ENCODE measurements around the gene FRMD1.

The FRMD1 gene

DNA sequence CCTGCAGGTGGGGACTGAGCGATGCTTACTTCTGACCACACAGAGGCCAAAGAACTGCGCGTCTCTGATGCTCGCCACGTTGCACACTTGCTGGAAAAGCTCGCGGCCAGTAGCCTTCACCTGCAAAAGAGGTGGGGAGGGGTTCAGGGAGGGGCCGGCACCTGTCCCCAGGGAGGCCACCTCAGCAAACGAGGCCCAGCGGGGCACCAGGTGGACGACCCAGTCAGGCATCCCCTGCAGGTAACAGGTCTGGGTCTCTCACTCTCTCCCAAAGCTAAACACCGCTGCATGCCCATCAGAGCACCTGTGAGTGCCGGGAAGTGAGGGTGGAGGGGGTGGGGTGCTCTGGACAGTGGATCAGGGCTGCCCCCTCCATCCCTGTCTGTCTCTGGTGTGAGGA is 3.8 kb downstream of the FRMD1 start:
- DNase-seq, result no peak

DNA sequence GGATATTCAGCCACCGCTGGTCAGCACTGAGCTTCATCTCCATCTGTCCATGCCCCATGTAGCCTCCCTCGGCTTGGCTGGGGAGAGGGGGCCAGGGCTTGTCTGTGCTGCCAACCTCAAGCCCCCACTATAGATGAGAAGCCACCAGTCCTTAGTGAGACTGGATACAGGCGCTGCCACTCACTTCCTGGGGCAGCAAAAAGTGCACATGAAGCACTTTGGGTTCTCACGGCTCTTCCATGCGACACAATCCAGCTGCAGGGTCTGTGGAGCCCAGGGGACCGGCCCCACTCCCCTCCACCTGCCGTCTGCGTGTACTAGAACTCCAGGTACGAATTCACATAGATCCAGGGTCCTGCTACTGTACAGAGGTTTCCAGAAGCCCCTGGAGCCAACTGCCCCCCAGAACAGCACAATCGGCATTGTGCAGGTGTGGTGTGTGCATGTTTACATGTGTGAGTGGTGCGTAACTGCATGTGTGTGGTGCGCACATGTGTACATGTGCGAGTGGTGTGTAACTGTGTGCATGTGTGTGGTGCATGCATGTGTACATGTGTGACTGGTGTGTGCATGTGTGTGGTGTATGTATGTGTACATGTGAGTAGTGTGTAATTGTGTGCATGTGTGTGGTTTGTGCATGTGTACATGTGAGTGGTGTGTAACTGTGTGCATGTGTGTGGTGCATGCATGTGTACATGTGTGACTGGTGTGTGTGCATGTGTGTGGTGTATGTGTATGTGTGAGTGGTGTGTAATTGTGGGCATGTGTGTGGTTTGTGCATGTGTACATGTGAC is 4.9 kb downstream of the FRMD1 start:
- no peak for DNase-seq

DNA sequence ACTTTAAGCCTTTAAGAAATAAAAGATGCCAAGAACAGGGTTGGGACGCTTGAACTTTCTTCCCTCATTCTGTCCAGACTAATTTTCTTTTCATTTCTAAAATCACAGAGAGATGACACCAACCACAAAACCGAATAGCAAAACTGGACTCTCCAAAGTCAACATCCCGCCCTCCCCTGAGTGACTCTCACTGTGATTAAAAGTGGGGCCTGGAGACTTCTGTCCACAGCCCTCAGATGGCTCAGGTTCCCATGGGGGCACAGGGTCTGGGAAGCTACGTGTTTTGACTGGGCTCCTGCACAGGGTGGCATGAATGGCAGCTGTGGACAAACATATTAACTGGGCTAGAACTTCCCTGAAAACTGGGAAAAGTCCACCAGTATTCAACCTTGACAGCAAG is 6.3 kb downstream of the FRMD1 start:
- DNase-seq, result no peak

DNA sequence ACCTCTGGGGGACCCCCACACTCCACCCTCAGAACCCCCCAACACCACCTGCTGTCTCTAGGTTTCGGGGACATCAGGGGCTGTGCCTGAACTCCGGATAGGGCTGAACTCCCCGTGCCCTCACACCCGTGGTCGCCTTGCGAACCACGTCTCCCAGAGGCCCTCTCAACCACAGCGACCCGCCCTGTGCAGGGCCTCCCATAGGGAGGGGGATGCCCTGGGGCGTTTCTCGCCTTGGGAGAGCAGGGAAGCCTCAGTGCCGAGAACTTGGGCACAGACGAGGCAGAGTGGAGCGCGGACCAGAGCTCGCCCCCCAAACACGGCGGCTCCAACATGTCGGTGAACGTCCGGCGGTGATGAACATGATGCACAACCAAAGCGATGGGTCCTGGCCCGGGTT is 6.8 kb downstream of the FRMD1 start:
- no peak for DNase-seq

DNA sequence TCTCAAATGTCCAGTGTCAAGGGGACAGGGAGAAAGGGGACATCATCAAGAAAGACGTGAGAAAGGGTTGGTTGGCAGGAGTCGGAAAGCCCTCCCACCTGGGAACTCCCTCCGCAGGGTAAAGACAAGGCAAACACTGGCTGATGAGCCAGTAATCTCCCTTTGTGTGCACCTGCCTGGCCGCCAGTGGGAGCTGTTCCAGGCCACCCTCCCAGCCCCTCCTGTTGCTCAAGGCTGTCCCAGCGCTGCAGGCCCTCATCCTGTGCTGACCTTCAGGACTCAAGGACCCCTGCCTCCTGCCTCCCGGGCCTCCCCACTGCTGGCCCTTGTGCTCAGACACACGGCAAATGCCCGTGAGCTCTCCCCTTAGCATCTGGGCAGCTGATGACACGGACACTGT is 7.4 kb downstream of the FRMD1 start:
- no peak for DNase-seq

DNA sequence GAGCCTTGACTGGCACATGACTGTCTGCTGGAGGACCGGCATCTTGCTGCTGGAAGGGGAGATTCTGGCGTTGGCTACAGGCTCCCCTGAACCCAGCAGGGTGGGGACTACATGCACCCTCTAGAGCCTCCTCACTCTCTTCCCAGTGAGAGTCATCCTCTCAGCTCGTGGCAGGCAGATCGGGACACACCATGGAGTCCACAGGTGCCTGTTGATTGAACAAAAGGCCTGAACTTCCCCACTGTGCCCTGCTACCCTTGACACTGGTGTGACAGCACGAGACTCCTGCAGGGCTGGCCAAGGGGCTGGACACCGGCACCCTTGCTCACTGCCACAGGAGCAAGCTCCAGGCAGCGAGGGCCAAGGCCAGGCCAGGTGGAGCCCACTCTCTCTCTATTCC is 8.2 kb downstream of the FRMD1 start:
- no peak for DNase-seq

DNA sequence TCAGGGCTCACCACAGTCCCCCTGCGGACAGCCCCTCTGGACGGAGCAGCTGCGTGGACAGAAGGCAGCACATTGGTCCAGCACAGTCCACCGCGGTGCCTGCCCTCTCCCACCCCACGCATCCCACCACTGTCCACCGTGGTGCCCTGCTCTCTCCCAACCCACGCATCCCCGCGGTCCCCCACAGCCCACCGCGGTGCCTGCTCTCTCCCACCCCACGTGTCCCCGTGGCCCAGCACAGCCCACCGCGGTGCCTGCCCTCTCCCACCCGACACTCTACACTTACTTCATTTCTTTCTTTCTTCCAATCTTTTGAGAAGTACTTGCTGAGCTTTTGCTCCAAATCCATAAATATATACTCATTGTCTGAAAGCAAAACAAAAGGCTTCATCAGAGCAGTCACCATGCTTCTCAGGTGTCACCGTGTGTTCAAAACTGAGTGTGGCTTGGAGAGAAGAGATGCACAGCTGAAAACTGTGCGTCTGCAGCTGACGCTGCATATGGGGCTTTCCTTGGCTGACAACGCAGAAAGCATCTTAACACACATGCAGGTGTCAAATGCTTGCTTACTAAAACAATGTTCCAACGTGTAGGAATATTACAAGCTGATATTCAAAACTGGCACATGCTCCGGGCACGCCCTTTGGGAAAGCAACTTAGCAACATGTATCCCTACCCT is 11.8 kb downstream of the FRMD1 start:
- DNase-seq, result no peak

DNA sequence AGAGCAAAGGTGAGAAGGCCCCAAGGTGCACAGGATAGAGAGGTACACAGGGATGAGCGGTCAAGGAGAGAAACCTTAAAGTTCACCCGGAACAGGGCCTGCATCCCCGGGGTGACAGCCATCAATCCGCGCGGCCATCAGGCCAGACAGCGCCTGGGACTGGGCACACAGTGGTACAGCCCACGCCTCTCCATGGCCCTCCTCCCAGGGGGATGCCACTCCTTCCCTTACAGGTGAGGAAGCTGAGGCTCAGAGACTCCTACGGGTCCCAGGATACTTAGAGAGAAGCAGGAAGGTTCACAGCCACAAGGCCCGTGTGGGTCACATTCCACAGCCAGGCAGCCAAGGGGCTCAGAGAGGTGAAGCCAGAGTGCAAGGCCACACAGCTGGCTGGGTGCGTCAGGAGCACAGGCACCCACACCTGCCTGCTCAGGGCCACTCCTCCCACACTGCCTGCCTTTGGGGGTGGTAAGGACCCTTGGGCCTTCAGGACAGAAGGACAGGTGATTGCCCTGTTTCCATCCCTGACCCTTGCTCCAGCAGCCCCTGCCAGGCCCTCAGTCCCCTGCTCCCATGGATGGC is 14.7 kb downstream of the FRMD1 start:
- no peak for DNase-seq

DNA sequence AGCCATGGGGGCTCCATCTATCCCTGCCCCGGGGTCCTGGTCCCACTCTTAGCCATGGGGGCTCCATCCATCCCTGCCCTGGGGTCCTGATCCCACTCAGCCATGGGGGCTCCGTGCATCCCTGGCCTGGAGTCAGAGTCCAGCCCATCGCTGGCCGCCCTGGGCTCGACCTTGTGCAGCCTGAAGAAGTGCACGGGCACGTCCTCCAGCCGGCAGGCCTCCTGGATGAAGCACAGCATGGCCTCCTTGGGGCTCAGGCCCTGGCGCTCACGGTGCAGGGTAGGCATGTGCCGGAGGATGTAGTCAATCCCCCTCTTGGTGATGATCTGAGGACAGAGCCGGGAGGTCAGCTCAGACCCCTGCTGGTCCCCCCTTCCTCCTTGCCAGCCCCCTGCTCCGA is 15.6 kb downstream of the FRMD1 start:
- no peak for DNase-seq

DNA sequence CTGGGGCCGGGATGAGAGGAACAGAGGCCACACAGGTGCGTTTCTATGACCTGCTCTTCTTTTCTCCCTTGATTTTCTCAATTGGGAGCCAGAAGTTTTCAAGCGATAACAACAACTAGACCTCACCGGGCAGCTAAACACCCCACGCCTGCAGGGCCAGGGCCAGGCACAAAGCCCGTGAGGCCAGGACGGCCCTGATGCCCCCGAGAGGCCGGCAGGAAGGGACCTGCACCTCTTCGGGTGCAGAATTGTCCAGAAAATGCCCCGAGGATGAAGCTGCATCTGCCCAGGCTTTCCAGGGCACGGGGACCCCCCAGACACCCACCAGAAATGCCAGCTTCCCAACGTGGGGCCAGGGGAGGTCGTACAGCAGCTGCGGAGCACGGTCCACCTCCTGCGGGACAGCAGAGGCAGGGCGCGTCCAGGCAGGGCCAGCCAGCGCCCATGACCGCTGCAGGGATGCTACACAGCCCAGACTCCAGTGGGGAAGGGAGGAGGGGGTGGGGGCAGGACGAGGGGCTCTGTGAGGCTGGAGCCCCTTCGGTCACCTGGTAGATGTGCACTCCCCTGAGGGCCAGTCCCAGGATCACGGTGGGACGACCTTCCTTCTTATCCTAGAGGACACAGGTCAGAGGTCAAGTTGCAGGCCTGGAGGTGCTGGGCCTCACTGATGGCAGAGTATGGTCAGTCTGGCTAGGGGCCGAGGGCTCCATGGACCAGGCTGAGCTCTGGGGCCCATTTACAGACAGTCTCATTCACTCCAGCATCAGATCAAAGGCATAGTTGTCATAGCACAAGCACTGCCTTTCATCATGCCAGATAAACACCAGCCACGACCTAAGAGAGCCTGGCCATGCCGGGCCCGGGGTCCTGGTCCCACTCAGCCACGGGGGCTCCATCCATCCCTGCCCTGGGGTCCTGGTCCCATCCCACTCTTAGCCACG is 16.4 kb downstream of the FRMD1 start:
- no peak for DNase-seq

DNA sequence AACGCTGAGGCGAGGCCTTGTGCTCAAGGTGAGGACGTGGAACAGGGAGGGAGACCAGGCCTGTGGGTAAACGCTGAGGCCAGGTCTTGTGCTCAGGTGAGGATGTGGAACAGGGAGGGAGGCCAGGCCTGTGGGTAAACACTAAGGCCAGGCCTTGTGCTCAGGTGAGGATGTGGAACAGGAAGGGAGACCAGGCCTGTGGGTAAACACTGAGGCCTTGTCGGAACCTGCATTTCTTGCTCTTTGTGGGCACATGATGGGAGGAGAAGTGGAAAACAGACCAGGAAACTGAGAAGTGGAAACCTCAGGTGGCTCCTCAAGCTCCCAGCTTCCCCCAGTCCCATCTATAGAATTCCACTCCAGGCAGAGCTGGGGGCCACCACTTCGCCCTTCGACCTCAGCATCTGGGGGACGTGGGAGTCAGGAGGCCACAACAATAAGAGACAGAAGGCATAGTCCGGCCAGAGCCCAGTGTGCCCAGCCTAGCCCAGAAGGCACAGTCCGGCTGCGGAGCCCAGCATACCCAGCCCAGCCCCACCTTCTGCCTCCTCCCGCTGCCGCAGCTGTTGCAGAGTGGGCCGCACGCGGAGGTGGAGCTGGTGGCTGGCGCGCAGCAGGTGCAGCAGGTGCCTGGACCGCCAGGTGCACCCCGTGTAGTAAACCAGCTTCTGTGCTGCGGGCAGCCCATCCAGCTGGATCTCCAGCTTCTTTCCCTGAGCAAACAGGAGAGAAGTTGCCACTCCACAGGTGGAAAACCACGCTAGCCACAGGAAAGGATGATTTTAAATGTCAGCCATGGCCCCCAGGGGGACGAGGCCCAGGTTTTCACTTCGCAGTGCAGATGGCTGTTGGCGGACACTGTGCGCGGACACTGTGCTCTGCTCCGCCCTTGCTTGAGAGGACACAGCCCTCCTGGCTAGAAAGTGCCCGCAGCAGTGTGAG is 17.5 kb downstream of the FRMD1 start:
- no peak for DNase-seq

DNA sequence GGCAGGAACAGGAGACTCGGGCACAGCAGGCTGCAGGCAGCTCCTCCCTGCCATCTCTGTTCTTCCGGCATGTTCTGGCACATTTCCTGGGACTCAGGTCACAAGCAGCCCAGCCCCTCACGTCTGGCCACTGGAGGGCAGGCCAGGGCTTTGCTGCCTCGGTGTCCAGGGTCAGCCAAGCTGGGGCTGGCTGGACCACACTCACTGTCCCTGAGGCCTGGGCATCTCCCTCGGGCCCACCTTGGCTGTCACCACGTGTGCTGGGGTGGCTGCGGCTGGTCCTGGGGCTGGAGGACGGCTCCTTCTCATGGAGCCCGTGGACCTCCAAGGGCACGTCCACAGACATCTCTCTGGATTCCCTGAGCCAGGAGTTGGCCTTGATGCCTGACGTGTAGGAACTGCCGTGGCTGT is 18.5 kb downstream of the FRMD1 start:
- DNase-seq, result no peak

DNA sequence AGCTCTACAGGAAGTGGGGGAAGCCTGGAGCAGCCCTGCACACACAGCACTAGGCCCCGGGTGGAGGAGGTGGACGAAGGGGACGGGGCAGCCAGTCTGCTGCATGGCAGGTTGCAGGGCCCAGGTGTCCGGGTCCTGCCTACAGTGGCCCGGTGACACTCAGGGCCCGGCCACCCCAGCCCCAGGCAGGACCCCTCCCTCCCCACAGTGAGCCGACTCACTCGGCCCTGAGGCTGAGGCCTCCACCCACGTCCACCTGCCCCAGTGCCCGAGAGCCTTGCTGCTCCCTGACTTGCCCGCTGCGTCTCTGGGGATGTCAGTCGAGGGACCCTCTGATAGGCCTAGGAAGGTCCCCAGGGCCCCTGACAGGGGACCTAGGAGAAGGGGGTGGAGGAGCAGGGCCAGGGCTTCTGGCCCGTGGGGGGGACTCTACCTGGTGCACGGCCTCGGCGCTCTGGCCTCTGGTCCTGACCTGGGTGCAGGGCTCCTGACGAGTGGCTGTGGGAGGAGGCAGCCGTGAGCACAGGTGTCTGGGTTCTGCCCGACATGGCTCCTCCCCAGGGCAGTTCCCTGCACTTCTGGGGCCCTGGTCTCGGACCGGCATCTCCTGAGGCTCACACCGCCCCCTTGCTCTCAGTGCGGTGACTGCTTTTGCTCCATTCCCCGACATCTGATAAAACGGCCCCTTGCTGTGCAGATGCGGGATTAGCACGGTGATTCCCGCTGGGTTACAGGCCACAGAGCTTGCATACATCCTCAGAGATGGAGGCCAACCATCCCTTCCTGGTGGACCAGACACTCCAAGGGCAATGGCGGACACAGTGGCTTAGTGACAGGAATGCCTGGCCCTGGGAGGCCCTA is 20.1 kb downstream of the FRMD1 start:
- DNase-seq, result no peak

DNA sequence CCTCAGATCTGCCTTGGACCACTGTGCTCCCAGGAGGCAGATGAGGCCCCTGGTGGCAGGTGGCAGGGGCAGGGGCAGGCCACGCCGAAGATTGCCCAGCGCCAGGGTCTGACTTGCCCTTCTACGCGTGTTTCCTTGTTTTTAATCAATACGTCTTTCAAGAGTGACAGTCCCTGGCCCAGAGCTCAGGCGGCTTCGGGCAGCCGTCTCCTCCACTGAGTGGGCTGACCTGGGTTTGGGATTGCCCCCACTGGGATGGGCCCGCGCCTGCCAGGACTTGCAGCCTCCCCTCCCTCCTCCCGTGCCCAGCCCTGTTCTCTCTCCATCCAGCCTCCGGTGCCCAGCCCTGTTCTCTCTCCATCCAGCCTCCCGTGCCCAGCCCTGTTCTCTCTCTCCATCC is 21.2 kb downstream of the FRMD1 start:
- DNase-seq, result no peak

DNA sequence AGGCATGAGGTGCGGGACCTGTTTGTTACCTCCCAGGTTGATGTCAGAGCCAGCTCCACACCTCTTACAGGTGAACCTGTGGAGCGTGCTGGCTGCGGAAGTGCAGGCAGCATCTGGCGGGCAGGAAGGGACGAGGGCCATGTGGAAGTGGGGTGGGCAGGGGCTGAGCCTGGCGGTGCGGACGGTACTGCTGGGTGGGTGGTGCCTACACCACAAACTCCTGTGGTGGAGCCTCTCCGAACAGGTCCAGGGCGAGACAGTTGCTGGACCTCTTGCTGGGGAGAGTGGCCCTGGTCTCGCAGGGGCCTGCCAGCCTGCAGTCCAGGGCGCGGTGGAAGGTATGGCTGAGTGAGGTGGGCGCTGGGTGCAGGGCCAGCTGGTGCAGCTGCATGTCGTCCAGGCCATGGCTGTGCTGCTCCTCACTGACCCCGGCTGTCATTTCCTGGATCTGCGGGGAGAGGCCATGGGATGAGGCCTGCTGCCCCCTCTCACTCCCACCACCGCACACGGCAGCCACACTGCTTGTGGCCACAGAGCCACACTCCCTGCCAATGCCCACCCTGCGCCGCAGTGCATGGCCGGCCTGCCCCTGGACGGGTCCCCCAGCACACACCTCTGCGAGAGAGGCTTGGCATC is 22.0 kb downstream of the FRMD1 start:
- no peak for DNase-seq

DNA sequence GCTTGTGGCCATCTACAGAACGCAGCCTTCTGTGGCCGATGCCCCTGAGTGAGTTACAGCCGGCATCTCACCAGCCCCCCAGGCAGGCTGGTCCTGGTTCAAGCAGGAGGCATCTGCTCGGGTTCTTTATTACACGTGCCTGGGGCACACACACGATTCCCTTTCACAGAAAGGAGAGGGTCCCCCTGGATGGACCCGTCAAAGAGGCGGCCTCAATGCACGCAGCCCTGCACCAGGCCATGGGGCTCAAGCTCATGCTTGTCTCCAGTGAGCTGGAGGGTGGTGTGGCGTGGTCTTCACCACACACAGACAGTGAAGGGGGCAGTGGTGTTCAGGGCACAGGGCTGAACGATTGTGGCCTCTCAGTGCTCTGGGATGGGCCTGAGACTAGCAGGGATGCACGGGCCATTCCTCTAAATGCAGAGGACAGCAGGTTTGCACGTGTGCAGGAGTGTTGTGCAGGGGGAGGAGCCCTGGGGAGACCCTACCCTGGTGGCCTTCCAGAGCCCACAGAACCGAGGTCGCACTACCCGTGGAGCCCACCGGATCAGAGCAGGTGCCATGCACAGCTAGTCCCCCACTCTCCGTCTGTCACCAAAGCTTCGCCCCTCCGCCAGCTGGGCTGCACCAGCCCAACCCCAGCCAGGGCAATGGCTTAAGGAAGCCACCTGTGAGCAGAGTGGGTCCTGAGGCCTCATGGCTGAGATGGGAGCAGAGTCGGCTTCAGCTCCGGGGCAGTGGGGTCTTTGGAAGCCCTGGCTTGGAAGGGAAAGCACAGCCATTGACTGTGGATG is 23.1 kb downstream of the FRMD1 start:
- DNase-seq, result no peak

DNA sequence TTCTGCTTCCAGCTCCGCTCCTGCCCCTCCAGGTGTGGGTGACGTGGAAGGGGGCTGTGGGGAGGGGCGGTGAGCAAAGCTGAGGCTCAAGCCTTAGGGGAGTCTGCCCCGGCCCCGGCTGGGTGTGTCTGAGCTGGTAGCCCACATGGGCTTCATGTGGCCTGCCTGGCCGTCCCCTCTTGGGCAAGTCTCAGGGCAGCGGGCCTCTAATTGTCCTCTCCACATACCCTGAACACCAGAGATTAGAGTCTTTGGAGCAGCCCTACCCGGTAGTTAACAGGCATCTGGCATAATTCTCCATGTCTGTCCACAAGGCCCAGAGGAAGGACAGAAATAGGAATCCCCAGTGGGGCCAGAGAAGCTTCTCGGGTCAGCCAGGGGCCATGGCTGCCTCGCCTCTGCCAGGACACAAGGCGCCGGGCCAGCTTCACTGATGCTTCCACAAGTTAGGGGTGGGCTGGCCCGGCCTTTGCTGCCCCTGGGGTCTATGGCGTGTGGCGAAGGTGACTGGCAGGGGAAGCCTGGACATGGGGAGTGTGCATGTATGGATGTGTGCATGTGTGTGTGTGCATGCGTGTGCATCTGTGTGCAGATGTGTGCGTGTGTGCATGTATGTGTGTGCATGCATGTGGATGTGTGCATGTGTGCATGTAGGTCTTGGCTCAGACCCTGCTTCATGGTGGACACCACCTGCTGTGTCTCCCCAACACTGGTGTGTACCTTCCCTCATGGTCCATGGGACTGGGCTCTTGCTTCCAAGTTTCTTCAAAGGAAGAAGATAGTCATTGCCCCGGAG is 24.0 kb downstream of the FRMD1 start:
- DNase-seq, result no peak

DNA sequence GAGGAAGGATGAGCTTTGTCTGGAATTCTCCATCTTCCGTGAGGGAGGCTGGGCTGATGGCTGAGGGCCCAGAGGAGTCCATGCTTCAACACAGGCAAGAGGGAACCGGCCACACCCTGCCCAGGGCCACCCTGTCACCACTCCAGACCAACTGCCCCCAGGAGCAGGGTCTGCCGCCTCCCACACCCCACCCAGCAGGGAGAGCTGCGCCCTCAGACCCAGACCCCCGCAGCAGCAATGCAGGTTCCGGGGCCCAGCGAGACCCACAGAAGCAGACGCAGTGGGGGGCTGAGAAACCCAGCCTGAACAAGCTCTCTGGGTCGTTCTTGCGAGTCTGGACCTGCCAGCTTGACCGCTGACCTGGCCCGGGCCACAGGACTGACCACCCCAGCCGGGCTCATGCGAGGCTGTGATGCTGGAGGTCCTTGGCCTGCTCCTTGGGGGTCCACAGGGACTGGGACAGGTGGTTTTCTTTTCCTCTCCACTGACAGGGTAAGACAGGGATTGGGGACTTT is 25.0 kb downstream of the FRMD1 start:
- DNase-seq, result no peak

Data from bone marrow (tissue), 2 donors.